H9 (cell line): ENCODE results near the gene SRP9. TPM values are rescaled to one million over a fixed set of nuclear protein-coding genes. Genes with fewer than 3 reads are reported as not detected.

Experiments
- DNase-seq: peaks from one replicate; pipeline ENCODE4 v3.0.0-alpha.2; 2017
- H2AFZ ChIP-seq: one replicate; pipeline ENCODE4 v1.6.1; 2013; ENCODE audit warnings: mild to moderate bottlenecking, low read length, control low read depth, moderate library complexity
- H2AK5ac ChIP-seq: 2 replicates; pipeline ENCODE4 v1.6.1; 2013; ENCODE audit warnings: low read length, control low read depth, mixed read lengths; ENCODE audit not compliant: insufficient read length
- H2BK120ac ChIP-seq: one replicate; pipeline ENCODE4 v1.6.1; 2013; ENCODE audit warnings: low read depth, mild to moderate bottlenecking, low read length, control low read depth, inconsistent platforms; ENCODE audit not compliant: poor library complexity, severe bottlenecking
- H2BK12ac ChIP-seq: 2 replicates; pipeline ENCODE4 v1.6.1; 2013; ENCODE audit warnings: low read length, control low read depth, mixed read lengths, low read depth; ENCODE audit not compliant: insufficient read length
- H2BK15ac ChIP-seq: 2 replicates; pipeline ENCODE4 v1.6.1; 2013; ENCODE audit warnings: low read depth, low read length, control low read depth
- H2BK20ac ChIP-seq: one replicate; pipeline ENCODE4 v1.6.1; 2013; ENCODE audit warnings: low read depth, mild to moderate bottlenecking, low read length, control low read depth, inconsistent platforms; ENCODE audit not compliant: poor library complexity, severe bottlenecking
- H2BK5ac ChIP-seq: 2 replicates; pipeline ENCODE4 v1.6.1; 2013; ENCODE audit warnings: low read length, control low read depth, mixed read lengths; ENCODE audit not compliant: insufficient read length
- H3K14ac ChIP-seq: 2 replicates; pipeline ENCODE4 v1.6.1; 2013; ENCODE audit warnings: low read length, control low read depth; ENCODE audit not compliant: insufficient read depth
- H3K18ac ChIP-seq: 2 replicates; pipeline ENCODE4 v1.6.1; 2013; ENCODE audit warnings: low read depth, mild to moderate bottlenecking, mixed read lengths, low read length, control low read depth; ENCODE audit not compliant: insufficient read length
- H3K23ac ChIP-seq: 2 replicates; pipeline ENCODE4 v1.6.1; 2013; ENCODE audit warnings: low read length, control low read depth, mixed read lengths, low read depth; ENCODE audit not compliant: insufficient read length
- H3K23me2 ChIP-seq: 2 replicates; pipeline ENCODE4 v1.6.1; 2013; ENCODE audit warnings: low read depth, mild to moderate bottlenecking, mixed read lengths, low read length, control low read depth; ENCODE audit not compliant: insufficient read length, poor library complexity, severe bottlenecking
- H3K27ac ChIP-seq: 2 replicates; pipeline ENCODE4 v1.5.1; 2013; ENCODE audit warnings: low read length, control low read depth, mixed read lengths, low read depth; ENCODE audit not compliant: insufficient read length
- H3K27me3 ChIP-seq: 2 replicates; pipeline ENCODE4 v1.6.1; 2013; ENCODE audit warnings: low read length, control low read depth, inconsistent platforms; ENCODE audit not compliant: insufficient read depth
- H3K4ac ChIP-seq: 2 replicates; pipeline ENCODE4 v1.6.1; 2013; ENCODE audit warnings: low read depth, mild to moderate bottlenecking, control low read depth, inconsistent platforms, low read length, moderate library complexity
- H3K4me1 ChIP-seq: 2 replicates; pipeline ENCODE4 v1.6.1; 2013; ENCODE audit warnings: low read length, control low read depth, inconsistent platforms; ENCODE audit not compliant: insufficient read depth
- H3K4me2 ChIP-seq: 2 replicates; pipeline ENCODE4 v1.6.1; 2013; ENCODE audit warnings: low read length, control low read depth, mixed read lengths; ENCODE audit not compliant: insufficient read length, insufficient read depth
- H3K56ac ChIP-seq: 2 replicates; pipeline ENCODE4 v1.6.1; 2013; ENCODE audit warnings: low read depth, mild to moderate bottlenecking, mixed read lengths, low read length, control low read depth; ENCODE audit not compliant: insufficient read length
- H3K79me1 ChIP-seq: 2 replicates; pipeline ENCODE4 v1.6.1; 2013; ENCODE audit warnings: low read depth, mild to moderate bottlenecking, moderate library complexity, low read length, control low read depth, inconsistent platforms; ENCODE audit not compliant: insufficient read depth, poor library complexity, severe bottlenecking
- H3K79me2 ChIP-seq: 2 replicates; pipeline ENCODE4 v1.6.1; 2013; ENCODE audit warnings: low read length, control low read depth, inconsistent platforms; ENCODE audit not compliant: insufficient read depth
- H3K9ac ChIP-seq: 2 replicates; pipeline ENCODE4 v1.6.1; 2013; ENCODE audit warnings: low read length, control low read depth, mixed read lengths; ENCODE audit not compliant: insufficient read length; ENCODE audit errors: extremely low read depth
- H3K9me3 ChIP-seq: one replicate; pipeline ENCODE4 v1.6.1; 2013; ENCODE audit warnings: low read depth, low read length, inconsistent platforms; ENCODE audit not compliant: control insufficient read depth
- H3T11ph ChIP-seq: one replicate; pipeline ENCODE4 v1.6.1; 2013; ENCODE audit warnings: mild to moderate bottlenecking, low read length, control low read depth, inconsistent platforms
- H4K20me1 ChIP-seq: one replicate; pipeline ENCODE4 v1.6.1; 2013; ENCODE audit not compliant: control insufficient read depth, insufficient read length, insufficient read depth
- H4K5ac ChIP-seq: 2 replicates; pipeline ENCODE4 v1.6.1; 2013; ENCODE audit warnings: low read depth, mild to moderate bottlenecking, mixed read lengths, low read length, control low read depth; ENCODE audit not compliant: insufficient read length
- H4K8ac ChIP-seq: replicated peaks from 2 replicates; pipeline ENCODE4 v1.6.1; 2013; ENCODE audit warnings: low read length, control low read depth, mixed read lengths, low read depth; ENCODE audit not compliant: insufficient read length
- H4K91ac ChIP-seq: 2 replicates; pipeline ENCODE4 v1.6.1; 2013; ENCODE audit warnings: low read depth, mild to moderate bottlenecking, moderate library complexity, mixed read lengths, low read length, control low read depth; ENCODE audit not compliant: insufficient read length
- H3K27ac Mint-ChIP-seq, 3 experiments: 2 replicates in 2 of 3; 3 replicates in 1 of 3; pipeline ENCODE4 v1.8.0; 2020 to 2021; ENCODE audit warnings: mixed read lengths in 3 of 3, mild to moderate bottlenecking in 1 of 3, moderate library complexity in 1 of 3
- H3K27me3 Mint-ChIP-seq: 2 replicates; pipeline ENCODE4 v1.8.0; 2021; ENCODE audit warnings: low read depth, mild to moderate bottlenecking, moderate library complexity, mixed read lengths
- H3K36me3 Mint-ChIP-seq, 3 experiments: 2 replicates in 2 of 3; 3 replicates in 1 of 3; pipeline ENCODE4 v1.8.0; 2020 to 2021; ENCODE audit warnings: low read depth in 3 of 3, mixed read lengths in 3 of 3; ENCODE audit not compliant: insufficient read depth in 1 of 3
- H3K4me1 Mint-ChIP-seq, 2 experiments: 2 replicates each; pipeline ENCODE4 v1.8.0; 2020; ENCODE audit warnings: mixed read lengths in 2 of 2
- H3K4me3 Mint-ChIP-seq, 2 experiments: 2 replicates in 1 of 2; 3 replicates in 1 of 2; pipeline ENCODE4 v1.8.0; 2020 to 2021; ENCODE audit warnings: mild to moderate bottlenecking in 2 of 2, mixed read lengths in 2 of 2, moderate library complexity in 1 of 2
- H3K9me3 Mint-ChIP-seq, 2 experiments: 2 replicates in 1 of 2; 3 replicates in 1 of 2; pipeline ENCODE4 v1.8.0; 2020; ENCODE audit warnings: mild to moderate bottlenecking in 2 of 2, mixed read lengths in 2 of 2, moderate library complexity in 1 of 2
- WGBS: extraction: QIAGEN DNeasy Blood & Tissue Kit; methylation state at CpG from one replicate; pipeline ENCODE4 v1.1.7; 2013; ENCODE audit warnings: missing lambda C conversion rate, low lambda C conversion rate, mixed read lengths; ENCODE audit not compliant: insufficient read length; ENCODE audit errors: extremely low coverage; 5-methylcytosine and 5-hydroxymethylcytosine counted together
- total RNA-seq: library from RNA; stranded (reverse); gene quantifications from 2 replicates; pipeline ENCODE4 v1.2.1, GENCODE V29; 2021
- TF ChIP-seq, protein P1 (sequence below): fragments of 200-600 bp; sonication (generic); conservative IDR thresholded peaks from 3 replicates; pipeline ENCODE4 v1.8.0; 2021; ENCODE audit warnings: antibody characterized with exemption, mild to moderate bottlenecking

Gene SRP9
- total RNA-seq, 1 experiment from 2014 or later: 403 TPM

DNA sequence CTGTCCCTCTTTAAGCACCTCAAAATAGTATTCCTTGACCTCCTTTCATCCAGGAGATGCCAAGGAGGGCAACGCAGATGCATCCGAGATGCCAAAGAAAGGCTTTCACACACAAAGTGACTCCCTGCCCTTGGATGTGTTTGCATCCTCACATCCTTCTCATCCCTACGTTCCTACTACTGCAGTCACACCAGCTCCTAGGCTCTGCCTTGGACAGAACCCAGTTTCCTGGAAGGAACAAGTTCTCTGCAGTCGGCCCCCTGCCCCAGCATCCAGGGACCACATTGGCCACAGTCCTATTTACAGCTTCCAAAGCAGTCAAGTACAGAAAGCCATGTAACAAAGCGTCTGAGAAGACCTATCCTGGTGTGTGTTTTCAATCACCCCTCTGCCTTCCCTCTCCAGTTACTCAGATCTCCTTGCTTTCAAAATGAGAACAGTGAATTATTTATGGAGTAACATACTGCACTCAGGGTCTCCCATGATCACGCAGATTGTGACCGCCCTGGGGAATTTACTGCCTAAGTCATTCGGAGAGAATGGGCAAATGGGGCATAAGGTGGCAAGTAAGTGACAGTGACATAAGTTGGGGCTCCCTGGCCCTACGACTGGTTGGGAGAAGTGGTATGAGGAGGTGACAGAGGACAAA is 21.8 kb upstream of the SRP9 start:
- no peak for DNase-seq
- Histone ChIP-seq H3K9me3 (no peaks in the 10 kb centered on the region), H3K27ac (no peak overlapping the region), H2BK15ac (no peak overlapping the region), H3K79me1 (no peaks in the 10 kb centered on the region), H4K8ac (no peak overlapping the region), H3K4me1 (no peaks in the 10 kb centered on the region; the same call in 1 of the 2 replicates), H3K79me2 (no peaks in the 10 kb centered on the region), H3K18ac (no peak overlapping the region), H4K20me1 (no peaks in the 10 kb centered on the region), H4K5ac (no peak overlapping the region), H2AK5ac (no peak overlapping the region), H2BK12ac (no peak overlapping the region), H3K4ac (no peak overlapping the region), H3K14ac (no peak overlapping the region), H3K23me2 (no peaks in the 10 kb centered on the region), H2BK20ac (no peak overlapping the region), H2BK120ac (no peak overlapping the region), H2AFZ (no peak overlapping the region), H3K9ac (no peak overlapping the region), H3K23ac (peak overlapping the region; percentile 36), H3K56ac (no peak overlapping the region), H3K27me3 (no peaks in the 10 kb centered on the region), H2BK5ac (no peak overlapping the region), H3T11ph (no peak overlapping the region), H4K91ac (no peak overlapping the region), H3K4me2 (no peak overlapping the region)
- TF ChIP-seq, protein P1, sequence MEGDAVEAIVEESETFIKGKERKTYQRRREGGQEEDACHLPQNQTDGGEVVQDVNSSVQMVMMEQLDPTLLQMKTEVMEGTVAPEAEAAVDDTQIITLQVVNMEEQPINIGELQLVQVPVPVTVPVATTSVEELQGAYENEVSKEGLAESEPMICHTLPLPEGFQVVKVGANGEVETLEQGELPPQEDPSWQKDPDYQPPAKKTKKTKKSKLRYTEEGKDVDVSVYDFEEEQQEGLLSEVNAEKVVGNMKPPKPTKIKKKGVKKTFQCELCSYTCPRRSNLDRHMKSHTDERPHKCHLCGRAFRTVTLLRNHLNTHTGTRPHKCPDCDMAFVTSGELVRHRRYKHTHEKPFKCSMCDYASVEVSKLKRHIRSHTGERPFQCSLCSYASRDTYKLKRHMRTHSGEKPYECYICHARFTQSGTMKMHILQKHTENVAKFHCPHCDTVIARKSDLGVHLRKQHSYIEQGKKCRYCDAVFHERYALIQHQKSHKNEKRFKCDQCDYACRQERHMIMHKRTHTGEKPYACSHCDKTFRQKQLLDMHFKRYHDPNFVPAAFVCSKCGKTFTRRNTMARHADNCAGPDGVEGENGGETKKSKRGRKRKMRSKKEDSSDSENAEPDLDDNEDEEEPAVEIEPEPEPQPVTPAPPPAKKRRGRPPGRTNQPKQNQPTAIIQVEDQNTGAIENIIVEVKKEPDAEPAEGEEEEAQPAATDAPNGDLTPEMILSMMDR: no peak
- no peaks in the 10 kb centered on the region for H3K36me3 Mint-ChIP-seq
- no peak overlapping the region for H3K4me3 Mint-ChIP-seq
- peaks cover 16 to 21% of the 10 kb centered on the region in 2 experiments for H3K4me1 Mint-ChIP-seq
- no CpG with 5 or more reads among the region's 9 CpGs for WGBS
- H3K27me3 Mint-ChIP-seq: peaks cover 16% of the 10 kb centered on the region
- no peak overlapping the region for H3K27ac Mint-ChIP-seq
- no peaks in the 10 kb centered on the region for H3K9me3 Mint-ChIP-seq
